ENCODE measurements around the gene MTHFD1L. TPM values are rescaled to one million over a fixed set of nuclear protein-coding genes. Genes with fewer than 3 reads are reported as not detected.

Gene MTHFD1L
- total RNA-seq, 3 donors from 2014 or later: 170 to 193 (median 190) TPM

DNA sequence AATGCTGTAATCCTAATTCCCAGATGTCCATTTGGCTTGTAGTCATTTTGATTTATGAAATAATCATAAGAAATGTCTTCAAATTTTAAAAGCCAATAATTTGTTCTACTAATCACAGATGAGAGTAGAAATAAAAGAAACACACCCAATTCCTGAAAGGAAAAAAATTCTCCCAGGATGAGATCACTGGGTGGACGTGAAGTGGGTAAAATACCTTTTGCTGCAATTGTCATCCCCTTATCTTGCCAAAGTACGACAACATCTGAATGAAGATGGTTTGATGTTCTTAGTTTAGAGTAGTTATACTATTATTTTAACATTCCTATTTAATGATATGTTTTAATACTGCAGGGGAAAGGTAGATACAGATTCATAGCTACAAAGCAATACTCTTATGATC is 33.7 kb downstream of the MTHFD1L start:
- H3K4me1 Mint-ChIP-seq (ENCODE audit: low read depth): peaks cover 18% of the 10 kb centered on the region
- ATAC-seq (no peak), DNase-seq (no peak)
- no peaks in the 10 kb centered on the region for H3K27me3 Mint-ChIP-seq (ENCODE audit: low read depth)
- no peaks in the 10 kb centered on the region for H3K9me3 Mint-ChIP-seq
- no peak overlapping the region for H3K4me3 Mint-ChIP-seq
- peaks cover 26% of the 10 kb centered on the region for H3K36me3 Mint-ChIP-seq (ENCODE audit: insufficient read depth)

DNA sequence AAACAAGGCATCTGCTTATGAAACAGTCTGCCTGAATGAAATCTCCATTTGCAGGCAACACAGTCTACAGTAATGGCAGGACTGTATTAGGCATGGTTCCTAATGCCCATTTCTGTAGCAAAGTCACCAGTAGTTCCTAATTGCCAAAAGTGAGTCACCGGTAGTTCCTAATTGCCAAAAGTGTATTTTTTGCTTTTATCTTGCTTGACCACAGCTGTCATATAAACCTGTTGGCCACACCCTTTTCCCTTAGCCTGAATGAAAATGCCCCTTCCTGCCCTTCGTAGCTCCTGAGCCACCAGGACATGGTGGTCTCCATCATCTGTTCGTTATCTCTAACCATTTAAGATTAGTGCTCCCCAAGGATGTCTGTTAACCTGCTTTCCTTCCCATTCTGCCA is 34.5 kb downstream of the MTHFD1L start:
- no peak for ATAC-seq
- DNase-seq: no peak
- H3K4me1 Mint-ChIP-seq (ENCODE audit: low read depth): peaks cover 11% of the 10 kb centered on the region
- peaks cover 26% of the 10 kb centered on the region for H3K36me3 Mint-ChIP-seq (ENCODE audit: insufficient read depth)
- H3K4me3 Mint-ChIP-seq: no peak overlapping the region
- no peaks in the 10 kb centered on the region for H3K27me3 Mint-ChIP-seq (ENCODE audit: low read depth)
- no peaks in the 10 kb centered on the region for H3K9me3 Mint-ChIP-seq

GRCh38 chr6:150902142-150902776 is 36.8 kb downstream of the MTHFD1L start:
- no peaks in the 10 kb centered on the region for H3K9me3 Mint-ChIP-seq
- ATAC-seq (no peak), DNase-seq (no peak)
- H3K27me3 Mint-ChIP-seq (ENCODE audit: low read depth): no peaks in the 10 kb centered on the region
- H3K36me3 Mint-ChIP-seq (ENCODE audit: insufficient read depth): peaks cover 33% of the 10 kb centered on the region
- no peak overlapping the region for H3K4me3 Mint-ChIP-seq
- H3K4me1 Mint-ChIP-seq (ENCODE audit: low read depth): no peaks in the 10 kb centered on the region

- H3K4me3 Mint-ChIP-seq: no peak overlapping the region
- H3K36me3 Mint-ChIP-seq (ENCODE audit: insufficient read depth): peaks cover 26% of the 10 kb centered on the region
- no peak for DNase-seq
- no peaks in the 10 kb centered on the region for H3K9me3 Mint-ChIP-seq
- no peak for ATAC-seq
- no peaks in the 10 kb centered on the region for H3K4me1 Mint-ChIP-seq (ENCODE audit: low read depth)
- H3K27me3 Mint-ChIP-seq (ENCODE audit: low read depth): no peaks in the 10 kb centered on the region
Measured at GRCh38 chr6:150905769-150906168, 40.3 kb downstream of the MTHFD1L start.

DNA sequence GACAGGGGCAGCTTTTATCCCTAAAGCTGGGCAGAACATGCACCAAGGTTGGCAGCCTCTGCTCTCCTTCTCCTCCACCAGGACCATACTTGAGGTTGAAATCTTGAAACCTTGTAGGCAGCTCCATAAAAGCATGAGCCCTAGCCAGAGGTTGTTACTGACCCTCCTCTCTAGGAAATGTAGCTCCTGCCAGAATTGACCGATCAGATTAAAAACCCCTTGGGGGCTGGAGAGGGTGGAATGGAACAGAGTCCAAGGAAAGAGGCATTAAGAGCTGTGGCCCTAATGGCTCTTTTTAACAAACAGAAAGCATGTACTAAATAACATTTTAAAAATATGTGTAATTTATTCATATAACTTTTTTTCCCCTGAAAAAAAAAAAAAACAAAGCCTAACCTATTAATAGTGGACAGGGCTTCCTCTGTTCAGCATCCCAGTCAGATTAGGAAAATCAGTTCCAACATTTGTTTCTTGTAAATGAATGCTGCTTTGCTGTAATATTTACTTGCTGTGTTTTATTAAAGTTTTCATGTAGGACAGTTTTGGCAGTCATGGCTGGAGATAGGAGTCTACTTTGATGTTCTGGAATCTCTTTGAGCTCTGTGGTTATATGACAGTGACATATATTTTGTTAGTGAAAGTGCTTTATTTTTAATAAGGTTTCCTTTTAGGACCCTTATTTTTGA is 41.3 kb downstream of the MTHFD1L start:
- Mint-ChIP-seq H3K36me3 (ENCODE audit: insufficient read depth) (peaks cover 34% of the 10 kb centered on the region), H3K9me3 (peaks cover 5% of the 10 kb centered on the region), H3K4me1 (ENCODE audit: low read depth) (no peaks in the 10 kb centered on the region), H3K27me3 (ENCODE audit: low read depth) (no peaks in the 10 kb centered on the region), H3K4me3 (no peak overlapping the region)
- no peak for ATAC-seq
- no peak for DNase-seq

DNA sequence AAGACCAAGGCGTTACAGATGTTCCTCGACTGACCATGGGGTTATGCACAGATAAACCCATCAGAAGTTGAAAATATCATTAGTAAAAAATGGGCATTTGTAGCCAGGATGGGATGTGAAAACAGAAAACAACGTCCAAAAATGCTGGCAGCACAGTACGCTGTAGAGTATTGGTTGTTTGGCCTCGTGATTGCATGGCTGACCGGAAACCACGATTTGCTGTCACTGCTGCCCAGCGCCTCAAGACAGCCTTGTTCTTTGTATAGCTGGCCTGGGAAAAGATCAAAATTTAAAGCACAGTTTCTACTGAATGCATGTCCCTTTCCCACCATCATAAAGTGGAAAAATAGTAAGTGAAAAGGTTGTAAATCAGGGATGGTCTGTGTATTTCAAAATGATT is 41.9 kb downstream of the MTHFD1L start:
- peaks cover 38% of the 10 kb centered on the region for H3K36me3 Mint-ChIP-seq (ENCODE audit: insufficient read depth)

DNA sequence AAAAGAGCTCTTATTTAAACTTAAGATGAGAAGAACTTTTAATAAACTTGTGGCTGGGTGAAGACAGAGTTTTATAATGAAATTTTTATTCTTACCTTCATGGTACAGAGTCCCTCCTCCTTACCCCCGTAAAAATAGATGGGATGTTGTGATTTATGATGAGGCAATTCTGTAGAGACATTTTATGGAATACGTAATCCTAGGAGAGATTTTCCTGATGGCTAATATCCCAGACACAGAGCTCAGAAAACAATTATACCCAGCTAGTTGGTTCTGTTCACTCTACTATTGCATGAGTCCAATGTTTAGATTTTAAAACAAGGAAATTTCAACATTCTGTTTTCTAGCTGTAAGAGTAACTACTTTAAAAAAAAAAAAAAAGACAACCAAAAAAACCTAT is 43.4 kb downstream of the MTHFD1L start:
- Mint-ChIP-seq H3K36me3 (ENCODE audit: insufficient read depth) (peaks cover 39% of the 10 kb centered on the region), H3K4me3 (no peak overlapping the region), H3K4me1 (ENCODE audit: low read depth) (no peaks in the 10 kb centered on the region), H3K27me3 (ENCODE audit: low read depth) (no peaks in the 10 kb centered on the region), H3K9me3 (peaks cover 5% of the 10 kb centered on the region)
- ATAC-seq (no peak), DNase-seq (no peak)

More for the DNA sequence above, 41.9 kb downstream of the MTHFD1L start:
- Mint-ChIP-seq H3K9me3 (peaks cover 5% of the 10 kb centered on the region), H3K4me1 (ENCODE audit: low read depth) (no peaks in the 10 kb centered on the region), H3K27me3 (ENCODE audit: low read depth) (no peaks in the 10 kb centered on the region), H3K4me3 (no peak overlapping the region)
- DNase-seq (no peak), ATAC-seq (no peak)

GRCh38 chr6:150910561-150910960 is 45.1 kb downstream of the MTHFD1L start:
- peaks cover 38% of the 10 kb centered on the region for H3K36me3 Mint-ChIP-seq (ENCODE audit: insufficient read depth)
- ATAC-seq (no peak), DNase-seq (no peak)
- H3K4me3 Mint-ChIP-seq: no peak overlapping the region
- no peaks in the 10 kb centered on the region for H3K4me1 Mint-ChIP-seq (ENCODE audit: low read depth)
- H3K9me3 Mint-ChIP-seq: peaks cover 5% of the 10 kb centered on the region
- H3K27me3 Mint-ChIP-seq (ENCODE audit: low read depth): no peaks in the 10 kb centered on the region

DNA sequence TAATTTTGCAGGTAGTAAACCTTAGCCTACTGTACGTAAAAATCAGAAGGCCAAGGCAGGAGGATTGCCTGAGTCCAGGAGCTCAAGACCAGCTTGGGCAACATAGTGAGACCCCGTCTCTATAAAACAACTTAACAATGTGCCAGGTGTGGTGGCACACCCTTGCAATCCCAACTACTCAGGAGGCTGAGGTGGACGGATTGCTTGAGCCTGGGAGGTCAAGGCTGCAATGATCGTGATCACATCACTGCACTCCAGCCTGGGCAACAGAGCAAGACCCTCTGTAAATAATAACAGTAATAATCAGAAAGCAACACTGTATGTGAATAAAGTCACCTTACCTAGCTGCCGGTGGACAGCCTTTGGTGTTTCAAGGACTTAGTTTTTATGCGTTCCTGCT is 48.9 kb downstream of the MTHFD1L start:
- DNase-seq: no peak
- Mint-ChIP-seq H3K4me3 (no peak overlapping the region), H3K9me3 (peaks cover 5% of the 10 kb centered on the region), H3K27me3 (ENCODE audit: low read depth) (no peaks in the 10 kb centered on the region), H3K4me1 (ENCODE audit: low read depth) (no peaks in the 10 kb centered on the region), H3K36me3 (ENCODE audit: insufficient read depth) (peaks cover 39% of the 10 kb centered on the region)
- no peak for ATAC-seq

DNA sequence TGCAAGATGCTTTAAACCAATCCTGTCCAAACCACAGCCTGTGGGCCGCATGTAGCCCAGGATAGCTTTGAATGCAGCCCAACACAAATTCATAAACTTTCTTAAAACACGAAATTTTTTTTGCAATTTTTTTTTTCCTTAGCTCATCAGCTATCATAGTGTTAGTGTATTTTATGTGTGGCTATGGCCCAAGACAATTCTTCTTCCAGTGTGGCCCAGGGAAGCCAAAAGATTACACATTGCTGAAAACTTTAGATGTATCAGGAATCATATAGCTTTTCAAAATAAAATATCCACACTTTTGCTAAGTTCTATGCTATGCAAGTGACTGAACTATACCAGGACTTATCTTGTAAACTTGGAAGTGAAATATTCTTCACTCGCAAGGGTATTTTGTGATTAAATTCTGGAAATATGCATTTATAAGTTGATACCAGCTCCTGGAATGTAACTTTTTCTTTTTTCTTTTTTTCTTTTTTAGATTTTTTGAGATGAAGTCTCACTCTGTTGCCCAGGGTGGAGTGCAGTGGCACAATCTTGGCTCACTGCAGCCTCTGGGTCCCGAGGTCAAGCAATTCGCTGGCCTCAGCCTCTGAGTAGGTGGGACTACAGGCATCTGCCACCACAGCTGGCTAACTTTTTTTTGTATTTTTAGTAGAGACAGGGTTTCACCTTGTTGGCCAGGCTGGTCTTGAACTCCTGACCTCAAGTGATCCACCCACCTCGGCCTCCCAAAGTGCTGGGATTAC is 49.8 kb downstream of the MTHFD1L start:
- H3K9me3 Mint-ChIP-seq: peaks cover 5% of the 10 kb centered on the region
- peaks cover 44% of the 10 kb centered on the region for H3K36me3 Mint-ChIP-seq (ENCODE audit: insufficient read depth)
- H3K4me3 Mint-ChIP-seq: no peak overlapping the region
- DNase-seq: no peak
- no peaks in the 10 kb centered on the region for H3K27me3 Mint-ChIP-seq (ENCODE audit: low read depth)
- no peaks in the 10 kb centered on the region for H3K4me1 Mint-ChIP-seq (ENCODE audit: low read depth)
- ATAC-seq: no peak

- ATAC-seq (no peak), DNase-seq (no peak)
- Mint-ChIP-seq H3K36me3 (ENCODE audit: insufficient read depth) (peaks cover 40% of the 10 kb centered on the region), H3K4me3 (no peak overlapping the region), H3K4me1 (ENCODE audit: low read depth) (no peaks in the 10 kb centered on the region), H3K27me3 (ENCODE audit: low read depth) (no peaks in the 10 kb centered on the region), H3K9me3 (peaks cover 5% of the 10 kb centered on the region)
Measured at GRCh38 chr6:150915880-150916265, 50.4 kb downstream of the MTHFD1L start.

- H3K27me3 Mint-ChIP-seq (ENCODE audit: low read depth): no peaks in the 10 kb centered on the region
- DNase-seq (no peak), ATAC-seq (no peak)
- peaks cover 35% of the 10 kb centered on the region for H3K36me3 Mint-ChIP-seq (ENCODE audit: insufficient read depth)
- no peaks in the 10 kb centered on the region for H3K4me1 Mint-ChIP-seq (ENCODE audit: low read depth)
- H3K9me3 Mint-ChIP-seq: no peaks in the 10 kb centered on the region
- no peak overlapping the region for H3K4me3 Mint-ChIP-seq
Measured at GRCh38 chr6:150919938-150920337, 54.4 kb downstream of the MTHFD1L start.

DNA sequence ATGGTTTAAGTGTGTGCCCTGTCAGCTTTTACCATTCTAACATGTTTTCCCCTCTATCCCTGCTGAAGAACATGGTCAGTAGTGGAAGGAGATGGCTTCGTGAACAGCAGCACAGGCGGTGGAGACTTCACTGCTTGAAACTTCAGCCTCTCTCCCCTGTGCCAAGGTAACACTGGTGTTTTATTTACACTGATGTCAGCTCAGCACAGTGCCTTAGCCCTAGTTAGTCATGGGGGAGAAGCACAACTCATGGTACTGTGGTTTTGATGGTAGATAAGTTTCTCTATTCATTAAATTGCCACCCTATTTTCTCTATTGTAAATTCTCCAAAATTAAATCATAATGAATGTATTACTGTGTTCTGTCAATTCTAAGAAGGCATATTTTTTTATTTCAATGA is 56.6 kb downstream of the MTHFD1L start:
- no peak for DNase-seq
- no peaks in the 10 kb centered on the region for H3K9me3 Mint-ChIP-seq
- no peaks in the 10 kb centered on the region for H3K27me3 Mint-ChIP-seq (ENCODE audit: low read depth)
- no peak for ATAC-seq
- H3K4me1 Mint-ChIP-seq (ENCODE audit: low read depth): no peaks in the 10 kb centered on the region
- H3K36me3 Mint-ChIP-seq (ENCODE audit: insufficient read depth): peaks cover 50% of the 10 kb centered on the region
- no peak overlapping the region for H3K4me3 Mint-ChIP-seq

DNA sequence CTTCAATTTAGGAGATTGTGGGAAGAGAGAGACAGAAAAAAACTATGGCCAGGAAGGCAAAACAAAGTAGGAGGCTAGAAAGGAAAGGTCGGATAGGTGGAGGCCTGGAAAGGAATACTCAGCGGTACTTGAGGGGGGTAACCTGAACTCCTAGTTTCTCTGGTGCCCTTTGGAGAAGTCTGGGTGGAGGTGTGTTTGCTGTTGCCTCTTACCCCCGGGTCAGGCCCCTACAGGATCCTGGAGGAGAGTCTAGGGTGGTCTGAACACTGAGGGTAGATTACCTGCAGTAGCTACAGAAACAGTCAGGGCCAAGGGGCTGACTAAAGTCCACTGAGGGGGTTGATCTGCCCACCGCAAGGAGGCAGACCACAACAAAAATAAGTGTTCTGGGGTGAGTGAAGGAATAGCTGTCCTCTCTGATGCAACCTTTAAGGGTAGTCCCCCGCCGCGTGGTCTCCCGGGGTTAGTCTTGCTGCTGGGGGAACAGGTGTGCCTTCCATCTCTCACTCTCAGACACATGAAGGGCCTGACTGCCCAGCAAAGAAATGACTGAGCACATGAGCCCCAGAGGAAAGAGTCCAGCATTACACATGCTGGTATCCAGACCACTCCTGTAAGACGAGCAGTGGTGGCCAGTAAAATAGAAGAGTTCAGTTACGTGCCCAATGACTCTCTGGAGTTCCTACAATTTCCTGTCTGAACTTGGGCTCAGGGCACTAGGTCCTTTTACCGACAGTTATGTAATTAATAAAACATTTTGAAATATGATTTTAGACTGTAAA is 59.5 kb downstream of the MTHFD1L start:
- no peak overlapping the region for H3K4me3 Mint-ChIP-seq
- no peaks in the 10 kb centered on the region for H3K27me3 Mint-ChIP-seq (ENCODE audit: low read depth)
- no peaks in the 10 kb centered on the region for H3K4me1 Mint-ChIP-seq (ENCODE audit: low read depth)
- DNase-seq (no peak), ATAC-seq (no peak)
- H3K36me3 Mint-ChIP-seq (ENCODE audit: insufficient read depth): peaks cover 38% of the 10 kb centered on the region
- H3K9me3 Mint-ChIP-seq: no peaks in the 10 kb centered on the region
